ENCODE data around the gene HSPA1L.

HSPA1L gene

DNA sequence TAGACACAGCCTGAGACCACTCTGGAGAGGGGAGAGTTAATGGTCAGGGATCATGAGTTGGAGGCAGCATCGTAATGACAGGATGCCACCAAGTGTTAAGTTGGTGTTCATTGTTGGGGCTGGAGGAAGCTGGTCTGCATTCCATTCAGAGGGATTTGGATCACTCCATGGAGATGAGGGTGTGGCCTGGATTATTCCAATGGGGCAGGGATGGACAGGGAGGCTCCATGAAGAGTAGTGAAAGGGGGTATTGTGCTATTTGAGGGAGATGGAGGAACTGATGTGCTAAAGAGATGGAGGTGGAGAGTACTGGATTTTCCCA is 51.5 kb downstream of the HSPA1L start:
- no peak for DNase-seq (ENCODE audit: low read depth)

DNA sequence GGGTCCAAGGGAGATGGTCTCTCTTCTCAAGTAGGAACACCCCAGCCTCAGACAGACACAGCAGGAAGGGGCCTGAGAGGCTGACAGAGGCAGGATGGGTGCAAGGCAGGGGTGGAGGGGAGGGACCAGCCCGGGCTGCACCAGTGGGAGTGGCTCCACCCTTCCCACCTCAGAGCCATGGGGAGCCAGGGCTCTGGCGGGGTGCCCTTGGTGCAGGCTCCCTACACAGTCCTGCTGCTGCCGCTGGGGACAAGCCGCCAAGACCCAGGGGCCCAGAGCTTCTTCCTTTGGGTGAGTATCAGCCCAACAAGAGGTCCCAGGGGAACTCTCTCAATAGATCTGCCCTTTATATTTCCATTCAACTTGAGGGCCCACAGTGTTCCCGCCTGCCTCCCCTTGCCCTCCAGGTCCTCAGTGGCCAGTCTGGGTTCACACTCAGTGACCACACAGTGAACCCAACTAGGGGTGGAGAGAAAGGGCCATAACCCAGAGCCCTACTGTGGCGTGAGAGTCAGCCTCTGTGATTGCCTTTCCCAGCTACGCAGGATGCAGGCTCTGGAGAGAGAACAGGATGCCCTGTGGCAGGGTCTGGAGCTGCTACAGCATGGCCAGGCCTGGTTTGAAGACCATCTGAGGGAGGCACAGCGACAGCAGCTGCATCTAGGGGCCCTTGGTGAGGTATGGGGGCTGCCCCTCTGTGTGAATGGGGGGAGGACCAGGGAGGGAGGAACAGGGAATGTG is 52.0 kb downstream of the HSPA1L start:
- DNase-seq (ENCODE audit: low read depth), result no peak

DNA sequence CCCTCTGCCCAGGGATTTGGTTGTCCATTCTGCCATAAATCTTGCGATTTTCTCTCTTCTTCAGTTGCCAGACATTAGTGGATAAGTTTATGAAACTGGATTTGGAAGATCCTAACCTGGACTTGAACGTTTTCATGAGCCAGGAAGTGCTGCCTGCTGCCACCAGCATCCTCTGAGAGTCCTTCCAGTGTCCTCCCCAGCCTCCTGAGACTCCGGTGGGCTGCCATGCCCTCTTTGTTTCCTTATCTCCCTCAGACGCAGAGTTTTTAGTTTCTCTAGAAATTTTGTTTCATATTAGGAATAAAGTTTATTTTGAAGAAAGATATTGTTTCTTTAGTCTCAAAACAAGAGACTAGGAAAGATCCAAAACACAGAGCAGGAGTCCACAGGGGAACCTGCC is 52.7 kb downstream of the HSPA1L start, which contains the start of gene SAPCD1:
SAPCD1 (plus strand) TSS at position 301 of the 400 bp plus-strand sequence. CDS start 399 bp downstream, outside the sequence.
- DNase-seq (ENCODE audit: low read depth), result no peak

DNA sequence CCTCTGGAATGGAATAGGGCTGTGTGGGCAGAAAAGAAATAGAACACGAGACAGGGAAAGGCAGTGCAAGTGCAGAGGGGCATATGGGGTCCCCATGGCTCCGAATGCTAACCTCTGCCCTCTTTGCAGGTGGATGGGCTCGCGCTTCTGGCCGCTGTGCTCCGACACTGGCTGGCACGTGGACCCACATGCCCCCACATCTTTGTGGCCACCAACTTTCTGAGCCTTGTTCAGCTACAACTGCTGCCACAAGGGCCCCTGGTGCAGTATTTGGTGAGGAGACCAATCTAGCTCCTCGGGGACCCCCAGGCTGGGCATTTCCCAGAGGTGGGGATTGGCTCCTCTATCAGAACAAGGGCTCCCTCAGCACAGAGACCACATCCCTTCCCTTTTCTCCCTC is 53.7 kb downstream of the HSPA1L start:
- no peak for DNase-seq (ENCODE audit: low read depth)

DNA sequence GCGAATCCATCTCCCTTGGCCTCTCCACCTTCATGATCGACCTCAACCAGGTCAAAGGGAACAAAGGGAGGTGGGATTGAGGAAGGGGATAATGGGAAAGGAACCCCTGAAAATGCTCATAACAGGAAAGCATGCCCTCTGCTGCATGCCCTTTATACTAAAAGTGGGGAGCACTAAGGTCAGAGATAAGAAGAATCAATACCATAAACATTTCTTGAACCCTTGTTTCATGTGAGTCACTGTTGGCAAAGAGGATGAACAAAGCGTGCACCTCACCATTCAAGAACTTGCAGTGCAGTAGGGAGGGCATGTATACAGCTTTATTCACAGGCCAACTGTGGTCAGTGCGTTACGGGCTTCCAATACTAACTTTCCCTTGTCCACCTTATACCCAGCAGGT is 54.3 kb downstream of the HSPA1L start:
- DNase-seq (ENCODE audit: low read depth), result no peak
